ENCODE measurements around the gene BAMBI.

GRCh38 chr10:28668363-28669226, 8.7 kb upstream of the BAMBI start:
- TF ChIP-seq CTCF (IDR thresholded peaks at IDR 0.05 in 8 of 11, conservative IDR thresholded peaks at IDR 0.05 in 3 of 11) (no peak), POLR2A (IDR thresholded peaks at IDR 0.05) (no peak)

Measured in spleen (tissue), 7 donors.